GM21576 (cell line): ENCODE data around the gene TMEM255B.
"Not testable (repeated sequence)": the region's sequence is repeated elsewhere in the genome, so short reads cannot be mapped to it uniquely, and the experiment has no call there.

Experiments used
- ATAC-seq: cut with Tn5 transposase; IDR thresholded peaks from one replicate; pipeline ENCODE4 v1.9.1; 2021; ENCODE audit warnings: mild to moderate bottlenecking, moderate library complexity; ENCODE audit not compliant: unreplicated experiment

TMEM255B gene

DNA sequence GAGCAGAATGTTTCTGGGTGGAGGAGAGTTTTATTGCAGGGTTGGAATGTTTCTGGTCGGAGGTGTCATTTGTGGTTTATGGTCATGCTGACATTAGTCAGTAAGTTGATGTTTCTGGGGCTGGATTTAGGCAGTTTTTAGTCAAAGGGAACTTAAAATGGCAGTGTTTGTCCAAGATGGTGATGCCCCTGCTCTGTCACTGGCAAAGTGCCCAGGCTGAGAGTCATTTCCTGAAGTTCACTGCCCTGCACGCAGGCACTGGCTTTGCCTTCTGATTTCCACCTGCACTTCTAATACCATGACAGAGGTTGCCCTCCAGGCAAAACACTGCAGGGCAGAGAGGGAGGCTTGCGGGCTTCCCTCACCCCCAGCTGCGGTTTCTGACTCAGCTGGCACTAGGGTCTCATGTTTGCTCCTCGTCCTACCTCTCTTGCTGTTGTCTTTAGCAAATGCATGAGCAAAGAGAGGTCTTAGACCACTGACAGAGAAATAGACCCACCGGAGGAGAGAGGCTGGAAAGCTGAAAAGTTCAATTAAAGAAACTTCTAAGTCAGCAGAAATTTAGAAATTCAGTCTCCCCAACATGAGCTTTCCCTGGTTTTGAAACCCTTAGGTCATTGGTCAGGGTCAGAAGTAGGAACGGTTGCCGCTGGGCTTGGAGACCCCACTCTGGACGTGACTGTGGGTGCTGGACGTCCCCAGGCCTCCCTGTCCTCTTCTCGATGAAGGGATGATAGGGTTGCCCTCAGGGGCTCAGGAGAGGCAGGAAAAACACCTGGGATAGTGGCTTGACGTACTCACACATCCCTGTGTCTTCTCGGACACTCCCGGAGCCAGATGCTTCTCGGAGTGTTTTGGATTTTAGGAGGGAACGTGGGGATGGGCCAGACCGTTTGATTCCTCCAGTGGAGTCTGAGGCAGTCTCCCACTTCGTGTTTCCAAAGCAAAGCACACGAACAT is 26.3 kb downstream of the TMEM255B start:
- no peak for ATAC-seq

GRCh38 chr13:113786262-113786841 is 27.3 kb downstream of the TMEM255B start:
- no peak for ATAC-seq

DNA sequence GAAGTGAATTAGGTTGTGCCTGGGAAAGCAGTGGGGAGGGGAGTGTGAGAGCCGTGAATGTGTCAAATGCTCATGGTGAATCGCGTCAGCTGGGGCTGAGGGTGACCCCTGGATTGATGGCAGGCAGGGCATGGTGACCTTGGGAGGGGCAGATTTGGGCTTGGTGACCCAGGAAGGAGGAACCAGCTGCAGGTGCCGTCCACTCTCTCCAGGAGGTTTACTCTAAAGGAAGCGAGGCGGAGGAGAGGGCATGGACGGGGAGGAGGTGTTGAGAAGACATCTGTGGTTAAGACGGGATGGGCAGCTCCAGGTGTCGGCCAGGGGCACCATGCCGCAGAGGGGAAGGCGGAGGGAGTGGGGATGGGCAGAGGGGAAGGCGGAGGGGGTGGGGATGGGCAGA is 28.7 kb downstream of the TMEM255B start:
- no peak for ATAC-seq

DNA sequence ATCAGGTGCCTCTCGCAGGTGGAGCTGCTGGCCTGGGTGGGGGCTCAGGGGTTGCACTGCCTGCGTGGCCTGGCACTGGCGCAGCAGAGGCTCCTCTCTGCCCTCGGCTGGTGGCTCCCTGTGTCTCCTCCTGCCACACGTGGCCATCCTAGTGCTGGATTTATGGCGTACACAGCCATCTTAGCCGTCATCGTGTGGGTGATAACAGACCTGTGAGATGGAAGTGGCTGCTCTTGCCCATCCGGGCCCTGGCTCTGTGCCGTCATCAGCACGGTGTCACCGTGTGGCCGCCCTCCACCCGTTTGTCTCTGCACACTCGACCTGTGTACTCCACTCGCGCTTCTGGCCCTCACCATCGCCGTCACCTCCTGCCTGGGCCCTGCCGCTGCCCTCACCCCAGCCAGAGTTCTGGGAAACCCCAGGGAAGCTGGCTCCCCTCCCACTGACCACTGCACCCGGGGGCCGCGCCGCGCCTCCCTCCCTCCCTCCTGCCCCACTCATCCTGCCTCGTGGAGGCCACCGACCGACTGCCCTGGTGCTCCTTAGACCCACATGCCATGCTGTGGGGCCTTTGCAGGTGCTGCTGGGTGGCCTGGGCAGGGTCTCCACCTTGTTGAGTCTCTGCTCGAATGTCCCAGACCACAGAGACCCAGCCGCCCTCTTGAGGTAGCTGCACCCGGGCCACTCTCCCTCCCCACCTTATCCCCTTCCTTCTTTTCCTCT is 29.5 kb downstream of the TMEM255B start:
- ATAC-seq, result no peak

DNA sequence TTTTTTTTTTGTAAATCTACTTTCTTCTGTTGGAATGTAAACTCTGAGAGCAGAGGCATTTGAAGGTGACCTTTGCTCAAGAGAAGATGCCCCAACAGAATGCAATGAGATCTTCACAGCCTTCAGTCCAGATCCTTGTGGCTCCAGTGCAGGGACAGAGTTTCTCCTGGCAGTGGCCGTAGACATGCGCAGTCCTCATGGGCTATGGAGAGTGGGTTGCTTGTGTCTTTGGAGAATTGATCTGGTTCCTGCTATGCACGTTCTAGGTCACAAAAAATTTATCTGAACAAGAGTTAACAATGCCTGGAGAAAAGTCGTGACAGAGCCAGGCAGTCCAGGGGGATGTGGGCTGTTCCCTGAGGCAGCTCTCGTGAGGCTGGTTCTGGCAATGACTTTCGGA is 30.1 kb downstream of the TMEM255B start:
- ATAC-seq, result no peak

- not testable (repeated sequence) for ATAC-seq
These were observed 30.9 kb downstream of the TMEM255B start for GRCh38 chr13:113789931-113790330.

DNA sequence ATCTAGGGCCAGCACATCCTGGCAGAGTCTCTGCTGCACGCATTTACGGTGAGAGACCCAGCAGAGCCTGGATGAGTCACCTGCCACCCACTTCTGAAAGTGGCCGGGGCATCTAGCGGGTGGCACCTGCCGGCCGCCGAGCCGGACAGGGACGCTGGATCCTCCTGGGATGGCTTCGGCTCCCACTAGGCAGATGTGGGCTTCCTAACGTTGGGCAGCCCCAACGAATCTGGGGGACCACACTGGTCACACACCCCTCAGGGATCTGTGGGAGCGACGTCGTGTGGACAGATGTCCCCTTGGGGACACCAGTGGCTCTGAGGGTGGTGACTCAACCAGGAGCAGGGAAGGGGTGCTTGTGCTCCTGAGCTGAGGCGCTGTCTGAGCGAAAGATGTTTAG is 32.2 kb downstream of the TMEM255B start:
- ATAC-seq, result no peak

- no peak for ATAC-seq
These were observed 32.7 kb downstream of the TMEM255B start for GRCh38 chr13:113791761-113792160.

GRCh38 chr13:113792236-113792770 is 33.3 kb downstream of the TMEM255B start:
- no peak for ATAC-seq

DNA sequence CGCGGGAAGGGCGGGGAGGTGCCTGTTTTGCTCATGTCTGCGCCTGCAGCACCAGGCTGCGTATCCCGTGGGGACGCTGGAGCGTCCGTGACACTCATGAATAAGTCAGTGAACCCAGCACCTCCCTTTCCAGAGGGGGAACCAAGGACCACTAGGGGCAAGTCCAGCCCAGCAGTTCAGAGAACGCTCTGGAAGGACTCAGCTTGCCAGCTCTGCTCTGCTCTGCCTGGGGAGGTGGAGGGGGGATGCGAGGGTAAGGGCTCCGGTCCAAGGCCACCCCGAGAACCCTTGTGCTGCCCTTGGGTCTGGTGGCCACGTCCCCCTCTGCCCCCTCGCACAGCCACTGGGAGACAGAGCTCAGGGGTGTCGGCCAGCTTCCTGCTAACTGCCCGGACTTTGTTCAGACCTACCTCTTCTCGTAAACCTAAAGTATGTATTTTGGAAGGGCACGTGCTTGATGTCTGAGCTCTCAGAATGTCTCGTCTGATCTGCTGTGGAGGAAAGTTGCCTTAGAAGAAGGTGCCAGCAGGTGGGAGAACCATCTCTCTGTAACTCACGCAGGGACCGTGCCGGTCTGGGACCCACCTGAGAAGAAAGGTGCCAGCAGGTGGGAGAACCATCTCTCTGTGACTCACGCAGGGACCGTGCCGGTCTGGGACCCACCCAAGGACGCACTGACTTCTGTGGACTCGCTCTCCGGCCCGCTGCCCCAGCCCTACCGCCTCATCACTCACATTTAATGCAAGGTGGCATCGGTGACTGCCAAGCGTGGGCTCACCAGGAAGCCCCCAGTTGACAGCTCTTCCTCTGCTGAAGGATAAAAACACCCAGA is 34.1 kb downstream of the TMEM255B start:
- no peak for ATAC-seq

DNA sequence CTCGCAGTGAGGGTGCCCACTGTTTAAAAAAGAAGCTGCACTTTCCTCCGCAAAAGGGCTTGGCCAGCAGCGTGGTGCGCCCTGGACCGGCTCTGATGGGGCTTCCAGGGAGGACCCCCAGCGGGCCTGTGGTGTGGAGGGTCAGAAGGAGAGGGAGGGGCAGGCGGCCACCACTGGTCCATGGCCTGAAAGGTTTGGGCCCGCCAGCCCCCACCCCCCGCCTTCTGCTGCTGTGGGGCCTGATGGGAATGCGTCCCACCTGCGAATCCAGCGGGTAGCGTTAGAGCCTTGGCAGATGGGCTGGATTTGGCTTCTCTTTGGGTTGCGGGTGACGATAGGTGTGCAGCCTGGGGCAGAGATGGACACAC is 34.7 kb downstream of the TMEM255B start:
- ATAC-seq, result no peak

GRCh38 chr13:113794086-113794485 is 35.1 kb downstream of the TMEM255B start:
- ATAC-seq, result no peak

DNA sequence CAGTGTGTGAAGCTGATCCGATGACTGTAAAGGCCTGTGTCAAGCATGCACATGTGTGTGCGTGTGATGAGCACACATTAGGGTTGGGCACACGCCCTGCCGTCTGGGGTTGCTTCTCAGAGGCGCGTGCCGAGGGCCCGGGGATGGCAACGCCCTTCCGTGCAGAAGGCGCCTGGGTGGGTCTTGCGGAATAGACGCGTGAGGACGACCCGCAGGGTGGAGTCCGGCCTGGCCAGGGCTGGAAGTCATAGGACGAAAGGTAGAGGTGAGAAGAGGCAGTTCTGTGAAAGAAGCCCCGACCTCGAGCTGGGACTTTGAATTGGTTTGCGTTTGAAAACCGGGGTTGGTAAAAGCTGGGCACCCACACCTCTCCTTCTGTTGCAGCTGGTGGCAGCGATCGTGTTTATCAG is 35.7 kb downstream of the TMEM255B start:
- no peak for ATAC-seq

DNA sequence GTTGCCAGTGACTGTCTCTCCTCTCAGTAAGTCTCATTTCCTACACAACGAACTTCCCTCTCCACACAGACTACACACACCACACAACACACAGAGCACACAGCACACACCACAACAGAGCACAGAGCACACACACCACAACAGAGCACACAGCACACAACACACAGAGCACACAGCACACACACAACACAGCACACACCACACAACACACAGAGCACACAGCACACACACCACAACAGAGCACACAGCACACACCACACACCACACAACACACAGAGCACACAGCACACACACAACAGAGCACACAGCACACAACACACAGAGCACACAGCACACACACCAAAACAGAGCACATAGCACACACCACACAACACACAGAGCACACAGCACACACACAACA is 36.3 kb downstream of the TMEM255B start:
- ATAC-seq, result not testable (repeated sequence)

DNA sequence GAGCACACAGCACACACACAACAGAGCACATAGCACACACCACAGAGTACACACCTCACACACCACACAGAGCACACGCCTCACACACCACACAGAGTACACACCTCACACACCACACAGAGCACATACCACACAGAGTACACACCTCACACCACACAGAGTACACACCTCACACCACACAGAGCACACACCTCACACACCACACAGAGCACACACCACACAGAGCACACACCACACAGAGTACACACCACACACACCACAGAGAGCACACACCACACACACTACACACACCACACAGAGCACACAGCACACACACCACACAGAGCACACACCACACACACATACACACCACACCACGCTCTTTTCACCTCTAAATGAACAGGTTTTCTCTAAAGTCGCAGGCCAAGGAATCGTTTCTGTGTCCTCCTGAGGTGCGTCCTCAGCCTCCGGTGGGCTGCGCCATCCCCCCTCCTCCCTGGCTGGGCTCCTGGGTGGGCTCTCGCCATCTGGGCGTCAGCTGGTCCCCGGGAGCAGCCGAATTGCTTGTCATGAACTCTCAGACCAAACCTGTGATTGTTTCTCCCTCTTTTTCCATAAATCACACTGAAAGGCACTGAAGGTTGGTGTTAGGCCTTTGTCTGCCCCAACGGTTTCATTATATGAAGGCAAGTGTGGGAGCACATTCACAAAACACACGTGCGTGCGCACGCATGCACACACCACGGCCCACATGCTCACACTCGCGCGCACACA is 37.4 kb downstream of the TMEM255B start:
- ATAC-seq, result no peak

- ATAC-seq, result no peak
These were observed 38.1 kb downstream of the TMEM255B start for GRCh38 chr13:113796964-113797676.

GRCh38 chr13:113798200-113798811 is 39.3 kb downstream of the TMEM255B start:
- ATAC-seq, result no peak

DNA sequence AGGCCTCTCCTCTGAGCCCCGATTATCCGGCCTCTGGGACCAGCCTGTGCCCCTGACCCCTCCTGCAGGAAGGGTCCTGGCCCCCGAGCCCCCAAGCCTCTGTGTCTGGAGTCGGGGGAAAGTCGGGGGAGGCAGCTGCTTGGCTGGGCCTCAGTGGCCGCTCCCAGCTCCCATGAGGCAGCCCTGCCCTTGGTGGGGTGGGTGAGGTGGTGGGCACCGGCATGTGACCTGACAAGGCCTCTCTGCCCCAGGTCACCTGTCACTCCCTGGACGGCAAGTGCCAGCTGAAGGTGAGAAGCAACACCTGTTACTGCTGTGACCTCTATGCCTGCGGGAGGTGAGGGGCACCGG is 41.5 kb downstream of the TMEM255B start:
- ATAC-seq, result no peak
